Activated CD8-positive, alpha-beta T cell treated with anti-CD3 and anti-CD28 coated beads for 36 hours (primary cell): Measurements from ENCODE around the gene ARHGAP1. TPM values are rescaled to one million over a fixed set of nuclear protein-coding genes. Genes with fewer than 3 reads are reported as not detected.

Experiments used
- ATAC-seq: fragments of 200-7000 bp; cut with Tn5 transposase; one replicate; pipeline ENCODE4 v1.10.0; 2021; ENCODE audit warnings: mild to moderate bottlenecking, moderate library complexity
- CTCF ChIA-PET: fragments of 350-600 bp; sonication (Branson Sonifier 250); formaldehyde crosslinking; loops from one replicate; lab custom pipeline; 2021; ENCODE audit warnings: antibody characterized with exemption; lab: Charles Lee
- POLR2A ChIA-PET: fragments of 350-600 bp; sonication (Branson Sonifier 250); formaldehyde crosslinking; loops from one replicate; lab custom pipeline; 2021; ENCODE audit warnings: antibody characterized with exemption; lab: Charles Lee
- DNase-seq: peaks from one replicate; pipeline ENCODE4 v3.0.0-alpha.2; 2020
- H3K27ac Mint-ChIP-seq: one replicate; pipeline ENCODE4 v1.8.0; 2021; ENCODE audit warnings: mild to moderate bottlenecking, mixed read lengths
- H3K27me3 Mint-ChIP-seq: one replicate; pipeline ENCODE4 v1.8.0; 2021; ENCODE audit warnings: mixed read lengths
- H3K36me3 Mint-ChIP-seq: one replicate; pipeline ENCODE4 v1.8.0; 2021; ENCODE audit warnings: low read depth, mixed read lengths
- H3K4me1 Mint-ChIP-seq: one replicate; pipeline ENCODE4 v1.8.0; 2021; ENCODE audit warnings: low read depth, mixed read lengths
- H3K4me3 Mint-ChIP-seq: one replicate; pipeline ENCODE4 v1.8.0; 2021; ENCODE audit warnings: mild to moderate bottlenecking, moderate library complexity, mixed read lengths
- H3K9me3 Mint-ChIP-seq: one replicate; pipeline ENCODE4 v1.8.0; 2021; ENCODE audit warnings: mixed read lengths
- CTCF ChIP-seq: fragments of 200-600 bp; IDR thresholded peaks from one replicate; pipeline ENCODE4 v1.8.0; 2022; ENCODE audit warnings: antibody characterized with exemption, mild to moderate bottlenecking
- intact Hi-C: fragments of 100-400 bp; cut with micrococcal nuclease; formaldehyde crosslinking; loops from one replicate; pipeline ENCODE4 v1.10.0; 2022
- total RNA-seq, 2 experiments: library from RNA; stranded (reverse); gene quantifications; one replicate each; pipeline ENCODE4 v1.2.3, GENCODE V29; 2021

Gene ARHGAP1
- total RNA-seq, 2 experiments from 2014 or later, result 32.7 to 34.5 TPM

GRCh38 chr11:46681814-46682213 is 18.6 kb downstream of the ARHGAP1 start:
- Mint-ChIP-seq H3K27me3 (no peaks in the 10 kb centered on the region), H3K27ac (no peak overlapping the region), H3K4me1 (peaks cover 3% of the 10 kb centered on the region), H3K36me3 (peaks cover 8% of the 10 kb centered on the region), H3K9me3 (no peaks in the 10 kb centered on the region), H3K4me3 (no peak overlapping the region)
- TF ChIP-seq CTCF, result no peak
- DNase-seq (no peak), ATAC-seq (no peak)
- intact Hi-C loops, result no loop called here
- ChIA-PET POLR2A (interaction anchor here (1.3 kb wide), 1 partner anchor 11 kb away, joined by 3 read pairs; no protein-coding TSS in a partner anchor), CTCF (no interaction called here)

GRCh38 chr11:46680815-46681214 is 19.6 kb downstream of the ARHGAP1 start:
- POLR2A ChIA-PET, result interaction anchor here (1.3 kb wide), 1 partner anchor 10 kb away, joined by 3 read pairs; no protein-coding TSS in a partner anchor
- Mint-ChIP-seq H3K9me3 (no peaks in the 10 kb centered on the region), H3K27me3 (no peaks in the 10 kb centered on the region), H3K4me3 (no peak overlapping the region), H3K27ac (no peak overlapping the region), H3K4me1 (peaks cover 10% of the 10 kb centered on the region), H3K36me3 (peaks cover 8% of the 10 kb centered on the region)
- intact Hi-C loops, result no loop called here
- no peak for ATAC-seq
- CTCF ChIA-PET, result no interaction called here
- TF ChIP-seq CTCF, result no peak
- DNase-seq, result no peak

- H3K9me3 Mint-ChIP-seq, result no peaks in the 10 kb centered on the region
- peaks cover 8% of the 10 kb centered on the region for H3K36me3 Mint-ChIP-seq
- no peak for TF ChIP-seq CTCF
- no peak overlapping the region for H3K4me3 Mint-ChIP-seq
- no peaks in the 10 kb centered on the region for H3K27me3 Mint-ChIP-seq
- CTCF ChIA-PET, result no interaction called here
- POLR2A ChIA-PET, result interaction anchor here (0.9 kb wide), 1 partner anchor 21 kb away, joined by 3 read pairs; the partner anchor contains the start of gene ZNF408
- intact Hi-C loops, result no loop called here
- H3K27ac Mint-ChIP-seq, result no peak overlapping the region
- DNase-seq, result no peak
- no peak for ATAC-seq
- peaks cover 15% of the 10 kb centered on the region for H3K4me1 Mint-ChIP-seq
Observed at GRCh38 chr11:46680164-46680760, 20.2 kb downstream of the ARHGAP1 start.

- ChIA-PET POLR2A (interaction anchor here (0.9 to 1.7 kb wide), 2 partner anchors 14 to 22 kb away, joined by 3 to 4 read pairs; partner anchors contain the start of gene ZNF408), CTCF (no interaction called here)
- H3K27me3 Mint-ChIP-seq, result no peaks in the 10 kb centered on the region
- H3K27ac Mint-ChIP-seq, result no peak overlapping the region
- peaks cover 8% of the 10 kb centered on the region for H3K36me3 Mint-ChIP-seq
- no peak overlapping the region for H3K4me3 Mint-ChIP-seq
- ATAC-seq (no peak), DNase-seq (no peak)
- H3K4me1 Mint-ChIP-seq, result peaks cover 23% of the 10 kb centered on the region
- intact Hi-C loops, result no loop called here
- TF ChIP-seq CTCF, result no peak
- no peaks in the 10 kb centered on the region for H3K9me3 Mint-ChIP-seq
Observed at GRCh38 chr11:46679241-46680163, 20.9 kb downstream of the ARHGAP1 start.
